Umbilical cord (tissue), 2 donors: ENCODE results near the gene SSBP2. TPM values are rescaled to one million over a fixed set of nuclear protein-coding genes. Genes with fewer than 3 reads are reported as not detected.
"Not testable (repeated sequence)": the region's sequence is repeated elsewhere in the genome, so short reads cannot be mapped to it uniquely, and the experiment has no call there.

Experiments used
- DNase-seq: peaks from one replicate; pipeline ENCODE4 v3.0.0-alpha.2; 2015; ENCODE audit warnings: low spot score
- total RNA-seq: library from RNA; depleted of rRNA; stranded (reverse); fragments of >200 nt; gene quantifications from one replicate; pipeline ENCODE4 v1.2.3, GENCODE V29; 2014; ENCODE audit warnings: low replicate concordance; ENCODE audit not compliant: insufficient read depth

The SSBP2 gene
- total RNA-seq, 1 donor from 2014 or later, result 45.3 TPM

DNA sequence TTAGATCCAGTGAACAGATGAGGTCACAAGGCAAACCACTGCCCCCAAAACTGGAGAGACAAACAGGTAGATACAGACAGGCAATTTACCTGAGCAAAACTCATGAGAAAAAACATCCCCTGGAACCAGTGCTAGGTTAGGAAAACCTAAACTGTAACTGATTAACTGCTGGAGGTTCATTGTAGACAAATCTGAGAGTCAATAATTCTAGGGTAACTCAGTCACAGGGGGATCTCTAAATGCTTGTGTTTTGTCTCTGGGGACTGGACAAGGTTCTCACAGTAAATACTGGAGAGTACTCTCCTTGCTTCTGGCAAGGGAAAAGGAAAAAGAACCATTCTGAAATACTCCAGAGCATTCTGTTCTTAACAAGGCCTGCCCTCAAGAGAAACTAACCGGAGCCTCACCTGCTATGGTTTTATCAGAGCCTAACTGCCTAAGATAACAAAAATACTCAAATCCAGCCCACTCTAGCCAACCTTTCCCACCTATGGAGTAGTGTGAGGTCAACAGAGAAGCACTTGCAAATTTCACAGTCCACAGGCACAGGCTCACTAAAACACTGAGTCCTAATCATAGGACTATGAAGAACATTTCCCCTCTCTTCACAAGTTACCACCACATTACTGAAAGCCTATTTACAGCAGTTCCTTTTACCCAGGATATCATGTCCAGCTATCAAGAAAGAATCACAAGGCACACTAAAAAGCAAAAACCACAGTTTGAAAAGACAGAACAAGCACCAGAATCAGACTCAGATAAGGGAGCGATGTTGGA lies 217.1 kb downstream of the SSBP2 start:
- no peak for DNase-seq

DNA sequence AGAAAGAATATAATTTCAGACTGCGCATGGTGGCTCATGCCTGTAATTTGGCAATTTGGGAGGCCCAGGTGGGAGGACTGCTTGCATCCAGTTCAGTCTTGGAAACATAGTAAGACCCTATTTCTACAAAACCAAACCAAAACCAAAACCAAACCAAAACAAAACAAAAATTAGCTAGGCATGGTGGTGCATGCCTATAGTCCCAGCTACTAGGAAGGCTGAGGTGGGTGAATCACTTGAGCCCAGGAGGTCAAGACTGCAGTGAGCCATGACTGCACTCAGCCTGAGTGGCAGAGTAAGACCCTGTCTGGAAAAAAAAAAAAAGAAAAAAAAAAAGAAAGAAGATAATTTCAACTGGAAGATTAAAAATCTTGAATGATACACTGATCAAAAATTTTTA lies 220.0 kb downstream of the SSBP2 start:
- DNase-seq, result no peak

DNA sequence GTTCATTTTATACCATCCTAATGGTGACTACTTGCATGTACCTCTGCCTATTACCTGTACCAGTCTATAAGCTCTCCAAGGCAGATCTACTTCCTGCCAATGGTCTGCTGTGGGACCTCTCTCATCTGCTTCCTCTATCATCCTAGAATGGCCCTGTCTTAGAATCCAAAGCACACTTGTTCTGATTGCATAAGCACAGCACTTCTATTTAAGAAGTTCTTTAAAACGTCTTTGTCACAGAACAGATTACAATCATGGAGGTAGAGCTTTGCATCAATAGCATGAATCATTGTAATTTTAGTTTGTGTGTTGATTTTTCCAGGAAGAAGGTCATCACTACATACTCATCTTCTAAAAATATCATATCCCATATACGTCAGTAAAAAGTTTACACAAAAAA lies 225.2 kb downstream of the SSBP2 start:
- no peak for DNase-seq

DNA sequence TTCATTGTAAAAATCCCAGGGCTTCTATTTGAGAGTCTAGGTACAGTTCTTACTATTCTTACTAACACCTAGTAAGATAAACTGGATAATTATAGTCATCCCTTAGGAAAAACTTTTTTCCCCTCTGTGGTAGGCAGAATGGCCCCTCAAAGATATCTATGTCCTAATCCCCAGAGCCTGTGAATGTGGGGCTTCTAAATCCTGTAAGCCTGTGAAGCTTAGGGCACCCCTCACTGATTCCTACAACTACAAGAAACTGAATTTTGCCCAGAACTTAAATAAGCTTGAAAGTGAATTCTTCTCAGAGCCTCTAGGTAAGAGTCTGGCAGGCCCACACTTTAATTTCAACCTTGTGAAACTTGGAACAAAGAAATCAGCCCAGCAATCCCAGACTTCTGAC lies 226.9 kb downstream of the SSBP2 start:
- no peak for DNase-seq

DNA sequence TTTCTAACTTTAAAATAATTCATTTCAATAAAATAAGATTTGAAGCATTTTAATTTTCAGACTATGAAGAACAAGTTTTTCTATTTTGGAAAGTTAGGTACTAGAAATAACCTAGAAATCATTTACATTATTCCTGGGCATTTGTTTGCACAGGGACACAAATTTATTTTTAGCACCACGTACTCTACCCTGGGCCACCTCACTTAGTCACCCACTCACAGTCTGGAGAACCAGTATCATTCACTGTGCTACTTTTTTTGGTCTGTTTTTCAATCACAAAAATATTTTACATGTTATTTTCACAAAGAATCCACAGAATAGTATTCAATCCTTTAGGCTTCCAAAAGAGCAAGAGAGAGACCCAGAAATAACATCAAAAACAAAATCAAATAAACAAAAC lies 228.3 kb downstream of the SSBP2 start:
- DNase-seq, result no peak

DNA sequence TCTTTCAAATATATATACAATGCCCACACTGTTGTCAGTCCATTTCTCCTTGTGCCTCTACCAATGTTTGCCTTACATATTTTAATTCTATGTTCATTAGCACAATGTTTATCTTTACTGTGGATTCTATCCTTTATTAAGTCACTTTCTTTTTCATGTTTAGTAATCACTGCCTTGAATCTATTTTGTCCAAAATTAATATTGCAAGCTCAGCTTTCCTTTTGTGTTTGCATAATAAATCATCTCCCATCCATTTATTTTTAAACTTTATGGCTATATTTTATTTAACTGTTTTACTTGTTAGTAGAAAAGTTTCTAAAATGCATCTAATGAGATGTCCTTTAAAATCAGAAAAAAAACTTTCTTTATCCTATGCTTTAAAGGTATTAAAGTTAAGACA lies 230.1 kb downstream of the SSBP2 start:
- DNase-seq, result no peak

DNA sequence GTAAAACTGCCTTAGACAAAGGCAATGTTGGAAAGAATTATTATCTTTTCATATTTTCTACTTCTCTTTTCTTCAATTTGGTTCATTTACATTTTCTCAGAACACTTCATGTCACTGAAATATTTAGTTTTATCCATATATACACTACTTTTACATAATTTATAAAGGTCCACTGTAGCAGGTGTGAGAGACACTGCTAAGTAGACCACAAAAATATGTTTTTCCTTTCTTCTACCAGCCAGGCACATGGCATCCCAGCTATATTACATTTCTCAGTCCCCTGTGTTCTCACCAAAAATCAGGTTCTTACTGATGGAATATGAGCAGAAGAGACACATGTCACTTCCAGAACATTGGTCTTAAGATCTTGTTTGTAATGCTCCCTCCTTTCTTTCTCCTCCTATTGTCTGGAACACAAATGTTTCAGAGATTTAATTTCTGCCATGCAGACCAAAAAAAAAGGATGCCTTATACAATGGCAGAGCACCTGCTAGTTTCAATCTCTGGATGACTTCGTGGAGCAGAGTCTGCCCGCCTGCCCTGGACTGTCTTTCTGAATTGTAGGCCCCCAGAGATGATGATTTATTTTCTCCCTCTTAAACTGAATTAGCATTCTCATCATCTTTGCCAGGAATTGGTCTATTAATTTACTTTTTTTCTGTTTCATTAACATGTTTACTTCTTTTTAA lies 231.5 kb downstream of the SSBP2 start:
- DNase-seq, result no peak

DNA sequence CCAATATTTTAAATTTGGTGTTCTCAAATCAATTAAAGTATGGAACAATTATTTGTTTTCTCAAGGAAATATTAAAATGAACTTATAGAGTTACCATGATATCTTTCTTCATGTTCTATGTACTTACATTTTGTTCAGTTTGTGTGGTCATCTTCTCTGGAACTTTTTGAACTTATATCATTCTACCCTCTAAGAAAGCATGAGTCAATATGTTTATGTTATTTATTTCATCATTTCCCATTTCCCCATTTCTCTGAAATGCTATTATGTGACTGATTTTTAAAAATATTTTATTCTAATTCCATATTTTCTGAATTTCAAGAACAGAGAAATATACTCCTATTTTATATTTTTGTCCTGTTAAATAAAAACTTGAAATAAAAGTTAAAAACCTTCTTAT lies 233.4 kb downstream of the SSBP2 start:
- no peak for DNase-seq

DNA sequence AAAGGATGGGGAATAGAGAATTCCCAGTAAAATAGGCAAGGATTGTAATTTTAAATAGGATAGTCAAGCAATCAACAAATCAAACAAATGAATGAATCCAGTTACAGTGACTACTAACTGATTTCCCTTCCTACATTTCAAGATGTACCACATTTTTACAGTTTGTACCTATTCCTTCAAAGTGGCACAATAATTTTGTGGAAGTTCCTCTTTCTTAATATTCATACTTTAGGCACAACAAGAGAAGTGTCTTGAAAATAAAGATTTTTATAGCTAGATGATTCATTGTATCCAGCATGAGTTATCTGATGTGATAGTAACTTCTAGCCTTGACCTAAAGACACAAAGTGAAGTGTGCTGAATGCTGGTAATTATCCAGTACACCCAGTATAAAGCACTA lies 234.8 kb downstream of the SSBP2 start:
- no peak for DNase-seq

DNA sequence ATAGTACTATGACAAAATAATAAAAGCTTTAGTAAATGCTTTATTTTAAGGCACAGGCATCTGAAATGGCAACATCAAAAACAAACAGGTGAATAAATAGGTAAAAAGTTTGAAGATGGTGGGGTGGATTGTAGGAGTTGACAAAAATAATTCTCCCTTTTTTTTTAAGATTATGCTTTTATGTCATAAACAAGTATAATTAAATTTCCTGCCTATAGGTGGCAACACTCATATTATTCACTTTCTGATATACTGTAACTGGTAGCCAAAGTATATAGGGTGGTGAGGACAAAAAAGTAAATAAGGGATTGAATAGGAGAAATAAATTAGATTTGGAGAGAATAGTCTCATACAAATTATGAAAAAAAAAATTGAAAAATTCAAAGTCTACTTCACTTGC lies 236.9 kb downstream of the SSBP2 start:
- DNase-seq, result no peak

DNA sequence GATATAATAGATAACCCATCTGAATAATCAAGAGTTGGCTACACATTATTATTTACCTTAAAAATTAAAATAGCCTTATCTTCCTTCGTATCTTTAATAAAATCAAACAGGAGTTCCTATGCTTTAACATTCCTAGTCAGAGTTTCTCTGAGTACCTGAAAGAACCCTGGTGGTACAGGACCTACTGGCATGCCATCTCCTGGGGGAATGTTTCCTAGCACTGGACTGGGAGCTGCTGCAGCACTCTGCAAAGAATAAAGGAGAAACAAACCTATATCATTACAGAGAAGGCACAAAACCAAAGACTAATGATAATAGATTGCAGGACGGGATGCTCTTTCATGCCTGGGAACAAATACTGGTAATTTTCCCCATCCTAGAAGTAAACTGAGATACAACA lies 237.4 kb downstream of the SSBP2 start:
- DNase-seq, result no peak

DNA sequence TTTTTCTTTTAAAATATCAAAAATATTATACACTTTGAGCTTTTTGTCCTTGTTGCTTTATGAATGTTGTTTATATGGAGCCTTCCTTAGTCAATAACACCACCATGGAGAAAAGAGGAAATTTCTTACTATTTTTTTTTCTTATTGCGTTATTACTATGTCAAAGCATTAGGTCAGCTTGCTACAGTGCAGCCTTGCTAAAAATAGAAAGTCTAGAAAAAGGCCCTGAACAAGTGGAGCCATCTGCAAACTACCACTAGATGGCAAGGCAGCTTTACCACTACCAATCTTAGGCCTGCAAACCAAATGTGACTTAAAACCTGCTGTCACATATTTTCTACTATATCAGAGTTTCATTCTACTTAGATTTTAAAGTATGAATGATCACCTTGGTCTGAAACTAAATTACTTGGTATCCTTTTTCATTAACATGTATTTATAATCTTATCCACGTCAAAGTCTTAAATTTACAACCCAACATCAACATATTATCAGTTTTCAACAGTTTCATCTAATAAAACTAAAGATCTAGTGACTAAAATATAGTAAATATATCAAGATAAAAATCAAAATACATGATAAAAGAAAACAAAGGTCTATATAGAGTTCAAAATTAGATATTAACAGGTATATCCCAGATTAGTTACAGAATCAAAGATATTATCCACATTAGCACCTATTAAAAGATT lies 243.9 kb downstream of the SSBP2 start:
- peak; percentile 90 for DNase-seq

DNA sequence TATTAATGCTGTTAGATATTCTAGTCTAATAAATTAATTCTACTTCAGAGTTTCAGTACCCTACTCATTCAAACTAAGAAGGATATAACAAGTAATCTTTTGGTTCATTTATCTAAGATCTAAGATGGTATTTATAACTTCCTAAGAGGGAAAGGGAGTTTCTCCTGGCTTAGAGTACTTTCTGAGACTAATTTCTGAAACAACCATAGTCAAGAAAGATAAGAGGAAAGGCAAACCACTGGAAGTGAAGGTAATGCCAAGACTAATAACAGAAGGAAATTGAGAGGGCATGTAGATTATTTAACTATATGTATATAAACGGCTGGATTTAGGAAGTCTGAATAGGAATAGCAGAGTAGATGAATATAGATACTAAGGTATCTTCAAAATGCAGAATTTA lies 244.5 kb downstream of the SSBP2 start:
- no peak for DNase-seq

DNA sequence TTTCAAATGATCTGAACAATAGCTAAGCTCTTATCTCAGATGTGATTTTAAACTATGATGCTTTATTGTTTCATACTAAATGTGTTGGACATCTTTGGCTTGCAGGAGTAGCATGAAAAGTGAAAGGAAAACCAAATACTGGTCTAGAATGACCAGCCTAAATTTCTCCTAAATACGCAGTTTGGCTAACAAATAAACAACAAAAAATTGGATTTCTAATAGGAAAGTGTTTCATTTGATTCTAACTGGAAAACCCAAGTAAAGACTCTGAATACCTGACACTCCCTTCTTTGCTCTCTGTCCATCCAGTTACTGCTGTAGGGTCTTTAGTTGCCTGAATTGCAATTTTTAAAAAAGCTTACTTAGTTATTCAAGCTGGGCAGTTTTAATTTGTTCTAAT lies 245.2 kb downstream of the SSBP2 start:
- no peak for DNase-seq

DNA sequence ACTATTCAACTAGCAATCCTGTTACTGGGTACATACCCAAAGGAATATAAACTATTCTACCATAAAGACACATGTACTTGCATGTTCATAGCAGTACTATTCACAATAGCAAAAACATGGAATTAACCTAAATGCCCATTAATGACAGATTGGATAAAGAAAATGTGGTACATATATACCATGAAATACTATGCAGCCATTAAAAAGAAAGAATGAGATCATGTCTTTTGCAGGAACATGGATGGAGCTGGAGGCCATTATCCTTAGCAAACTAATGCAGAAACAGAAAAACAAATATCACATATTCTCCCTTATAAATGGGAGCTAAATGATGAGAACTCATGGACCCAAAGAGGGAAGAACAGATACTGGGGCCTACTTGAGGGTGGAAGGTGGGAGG lies 247.3 kb downstream of the SSBP2 start:
- not testable (repeated sequence) for DNase-seq

DNA sequence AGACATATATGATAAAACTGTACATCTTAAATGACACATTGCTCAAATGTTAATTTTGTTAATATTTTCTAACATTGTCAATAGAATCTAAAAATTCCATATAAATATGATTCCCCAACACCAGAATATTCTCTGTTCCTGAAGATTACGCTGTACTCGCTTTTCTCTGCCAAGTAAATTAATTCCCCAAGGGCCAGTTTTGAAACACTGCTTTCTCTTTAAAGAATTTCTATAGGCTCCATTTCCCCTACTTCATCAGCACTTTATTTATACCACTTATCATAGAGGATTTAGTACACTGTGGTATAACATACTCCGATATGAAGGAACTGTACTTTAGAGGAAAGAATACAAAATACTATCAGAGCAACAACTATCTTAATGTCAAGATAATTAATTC lies 255.6 kb downstream of the SSBP2 start:
- peak; percentile 19 for DNase-seq

DNA sequence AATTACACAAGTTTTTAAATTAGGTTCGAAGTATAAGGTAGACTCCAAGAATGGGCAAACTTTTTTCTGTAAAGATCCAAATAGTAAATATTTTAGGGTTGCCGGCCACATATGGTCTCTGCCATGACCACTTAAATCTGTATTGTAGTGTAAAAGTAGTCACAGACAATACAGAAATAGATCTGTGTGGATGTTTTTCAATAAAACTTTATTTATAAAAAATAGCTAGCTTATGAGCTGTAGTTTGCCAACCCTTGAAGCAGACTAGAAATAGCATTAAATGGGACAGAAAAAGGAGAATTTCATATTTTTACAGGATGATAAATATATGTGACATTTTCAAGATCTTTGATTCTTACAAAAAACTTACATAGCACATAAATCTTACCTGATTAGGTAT lies 262.0 kb downstream of the SSBP2 start:
- DNase-seq, result no peak

DNA sequence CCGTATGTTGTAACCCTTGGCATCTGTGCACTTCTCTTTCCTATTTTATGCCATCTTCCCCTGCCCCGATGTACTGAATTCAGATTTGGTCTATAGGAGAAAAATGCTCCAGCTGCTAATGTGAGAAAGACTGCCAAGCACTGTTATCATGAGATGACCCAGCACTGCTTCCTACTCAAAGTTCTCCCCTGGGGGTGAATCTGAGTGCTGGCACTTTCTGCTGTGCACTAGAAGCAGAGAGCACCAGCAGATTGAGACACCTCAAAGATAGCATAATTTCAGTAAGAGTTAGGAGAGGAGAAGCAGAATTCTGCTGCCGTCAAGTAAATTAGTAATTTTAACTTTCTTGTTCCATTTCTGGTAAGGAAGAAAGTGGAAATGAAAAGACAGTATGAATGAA lies 264.2 kb downstream of the SSBP2 start:
- DNase-seq, result no peak

DNA sequence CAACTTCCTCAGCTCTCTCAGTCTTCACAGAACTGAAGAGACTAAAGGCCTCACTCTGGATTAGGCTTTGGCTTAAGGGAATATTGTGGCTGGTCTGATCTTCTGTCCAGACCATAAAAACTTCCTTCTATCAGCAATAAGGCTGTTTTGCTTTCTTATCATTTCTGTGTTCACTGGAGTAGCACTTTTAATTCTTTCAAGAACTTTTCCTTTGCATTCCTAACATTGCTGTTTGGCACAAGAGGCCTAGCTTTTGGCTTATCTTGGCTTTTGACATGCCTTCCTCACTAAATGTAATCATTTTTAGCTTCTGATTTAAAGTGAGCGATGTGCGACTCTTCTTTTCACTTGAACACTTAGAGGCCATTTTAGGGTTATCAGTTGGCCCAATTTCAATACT lies 268.3 kb downstream of the SSBP2 start:
- peak; percentile 96 for DNase-seq

DNA sequence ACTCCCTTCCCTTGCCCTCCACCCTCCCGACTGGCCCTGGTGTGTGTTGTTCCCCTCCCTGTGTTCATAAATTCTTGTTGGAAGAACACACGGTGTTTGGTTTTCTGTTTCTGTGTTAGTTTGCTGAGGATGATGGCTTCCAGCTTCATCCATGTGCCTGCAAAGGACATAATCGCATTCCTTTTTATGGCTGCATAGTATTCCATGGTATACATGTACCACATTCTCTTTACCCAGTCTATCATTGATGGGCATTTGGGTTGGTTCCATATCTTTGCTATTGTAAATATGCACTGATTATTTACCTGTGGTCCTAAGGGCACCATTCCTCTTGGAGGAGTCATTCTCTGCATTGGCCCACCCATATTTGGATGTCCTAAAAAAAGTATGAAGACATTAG lies 277.5 kb downstream of the SSBP2 start:
- DNase-seq, result not testable (repeated sequence)

DNA sequence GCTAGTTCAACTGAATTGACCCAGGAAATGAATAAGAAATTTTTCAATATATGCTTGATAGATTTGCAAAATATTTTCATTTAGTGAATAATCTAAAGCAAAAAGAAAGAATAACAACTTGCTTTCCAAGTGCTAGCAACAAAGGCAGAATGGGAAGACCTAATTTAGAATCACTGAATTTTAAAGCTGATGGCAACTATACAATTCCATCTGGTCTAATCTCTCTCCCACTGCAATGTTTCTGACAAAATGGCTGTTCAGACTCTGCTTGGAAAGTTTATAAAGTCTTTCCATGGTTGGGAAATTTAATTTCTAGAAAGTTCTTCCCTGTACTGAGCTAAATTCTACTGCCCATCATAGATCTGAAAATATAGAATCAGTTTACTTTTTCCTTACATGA lies 281.2 kb downstream of the SSBP2 start:
- no peak for DNase-seq

DNA sequence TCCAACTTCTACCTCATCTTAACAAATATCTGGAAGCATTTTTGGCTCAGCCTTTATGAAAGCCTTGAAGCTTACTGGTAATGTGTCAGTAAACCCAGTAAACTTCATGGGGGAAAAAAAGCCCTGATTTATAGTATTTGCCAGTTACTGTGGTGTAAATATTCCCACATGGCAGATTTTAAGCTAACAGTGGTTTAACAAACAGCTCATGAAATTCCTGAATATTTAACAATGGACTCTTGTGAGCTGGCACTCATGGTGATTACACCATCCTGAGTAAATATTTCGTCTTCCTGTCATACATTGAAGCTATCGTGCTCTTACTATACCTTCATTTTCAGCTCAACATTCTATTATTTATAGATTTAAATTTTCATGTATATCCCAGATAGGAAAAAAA lies 300.0 kb downstream of the SSBP2 start:
- no peak for DNase-seq

DNA sequence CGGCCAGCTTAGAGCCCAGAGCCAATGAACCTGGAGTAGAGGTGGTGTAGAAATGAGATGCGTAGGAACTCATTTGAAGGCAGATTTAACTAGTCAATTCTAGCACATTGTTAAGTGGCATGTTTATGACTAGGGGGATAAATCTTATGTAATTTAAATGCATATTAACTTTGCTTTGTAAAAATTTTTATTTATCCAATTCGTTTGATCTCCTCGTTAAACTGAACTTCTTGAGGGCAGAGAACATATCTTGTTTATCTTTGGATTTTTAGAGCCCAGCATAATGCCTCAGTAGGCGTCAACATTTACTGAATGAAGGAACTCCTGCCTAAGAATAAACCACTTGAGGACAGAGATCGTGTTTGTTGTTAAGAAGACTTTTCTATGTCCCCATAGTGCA lies 315.9 kb downstream of the SSBP2 start:
- DNase-seq, result no peak
